Esophagus squamous epithelium (tissue), 4 donors: ENCODE results near the gene TLE1.

Source experiments
- POLR2A ChIP-seq, 4 donors: fragments of 450-650 bp; IDR thresholded peaks; one replicate each; pipeline ENCODE4 v1.6.1; 2017; ENCODE audit warnings: antibody characterized with exemption in 4 of 4, mild to moderate bottlenecking in 4 of 4, moderate library complexity in 3 of 4
- TF ChIP-seq, protein P1 (sequence below), 6 experiments: fragments of 450-650 bp in 4 of 6; fragments of 200-600 bp in 2 of 6; sonication (generic) in 2 of 6; IDR thresholded peaks; one replicate each; pipeline ENCODE4 v1.5.1; 2016 to 2019; ENCODE audit warnings: antibody characterized with exemption in 6 of 6, mild to moderate bottlenecking in 4 of 6, moderate library complexity in 4 of 6

DNA sequence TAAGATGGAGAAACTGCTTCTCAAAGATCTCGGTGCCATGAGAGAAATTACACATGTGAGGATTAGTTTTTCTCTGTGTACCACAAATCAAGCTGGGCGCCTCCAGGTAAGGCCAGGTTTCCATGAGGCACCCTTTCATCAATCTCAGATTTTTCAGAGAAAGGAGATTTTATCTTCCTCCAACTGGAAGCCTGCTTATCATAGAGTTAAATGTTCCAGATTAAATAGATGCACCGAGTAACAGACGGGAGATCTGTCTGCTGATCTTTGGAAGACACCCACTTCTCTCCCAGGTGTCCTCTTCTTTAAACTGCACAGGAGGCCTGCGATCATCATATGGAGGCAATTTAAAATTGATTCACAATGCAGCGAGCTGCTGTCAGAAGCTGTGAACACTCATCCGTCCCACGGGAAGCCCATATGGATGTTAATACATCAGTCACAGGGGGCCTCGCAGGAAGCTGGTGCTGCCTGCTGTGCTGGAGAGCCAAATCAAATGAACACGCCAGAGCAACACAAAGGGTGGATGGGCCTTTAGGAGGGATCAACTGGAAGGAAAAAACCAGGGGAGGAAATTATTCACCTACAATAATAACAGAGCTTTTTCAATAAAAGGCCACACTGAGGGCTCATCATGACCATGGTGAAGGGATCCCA lies 93.3 kb downstream of the TLE1 start:
- TF ChIP-seq, protein P1, sequence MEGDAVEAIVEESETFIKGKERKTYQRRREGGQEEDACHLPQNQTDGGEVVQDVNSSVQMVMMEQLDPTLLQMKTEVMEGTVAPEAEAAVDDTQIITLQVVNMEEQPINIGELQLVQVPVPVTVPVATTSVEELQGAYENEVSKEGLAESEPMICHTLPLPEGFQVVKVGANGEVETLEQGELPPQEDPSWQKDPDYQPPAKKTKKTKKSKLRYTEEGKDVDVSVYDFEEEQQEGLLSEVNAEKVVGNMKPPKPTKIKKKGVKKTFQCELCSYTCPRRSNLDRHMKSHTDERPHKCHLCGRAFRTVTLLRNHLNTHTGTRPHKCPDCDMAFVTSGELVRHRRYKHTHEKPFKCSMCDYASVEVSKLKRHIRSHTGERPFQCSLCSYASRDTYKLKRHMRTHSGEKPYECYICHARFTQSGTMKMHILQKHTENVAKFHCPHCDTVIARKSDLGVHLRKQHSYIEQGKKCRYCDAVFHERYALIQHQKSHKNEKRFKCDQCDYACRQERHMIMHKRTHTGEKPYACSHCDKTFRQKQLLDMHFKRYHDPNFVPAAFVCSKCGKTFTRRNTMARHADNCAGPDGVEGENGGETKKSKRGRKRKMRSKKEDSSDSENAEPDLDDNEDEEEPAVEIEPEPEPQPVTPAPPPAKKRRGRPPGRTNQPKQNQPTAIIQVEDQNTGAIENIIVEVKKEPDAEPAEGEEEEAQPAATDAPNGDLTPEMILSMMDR (IDR thresholded peaks at IDR 0.05) = no peak
- no peak for TF ChIP-seq POLR2A (IDR thresholded peaks at IDR 0.05)
